ENCODE measurements around the gene ISCA2.

Gene ISCA2

DNA sequence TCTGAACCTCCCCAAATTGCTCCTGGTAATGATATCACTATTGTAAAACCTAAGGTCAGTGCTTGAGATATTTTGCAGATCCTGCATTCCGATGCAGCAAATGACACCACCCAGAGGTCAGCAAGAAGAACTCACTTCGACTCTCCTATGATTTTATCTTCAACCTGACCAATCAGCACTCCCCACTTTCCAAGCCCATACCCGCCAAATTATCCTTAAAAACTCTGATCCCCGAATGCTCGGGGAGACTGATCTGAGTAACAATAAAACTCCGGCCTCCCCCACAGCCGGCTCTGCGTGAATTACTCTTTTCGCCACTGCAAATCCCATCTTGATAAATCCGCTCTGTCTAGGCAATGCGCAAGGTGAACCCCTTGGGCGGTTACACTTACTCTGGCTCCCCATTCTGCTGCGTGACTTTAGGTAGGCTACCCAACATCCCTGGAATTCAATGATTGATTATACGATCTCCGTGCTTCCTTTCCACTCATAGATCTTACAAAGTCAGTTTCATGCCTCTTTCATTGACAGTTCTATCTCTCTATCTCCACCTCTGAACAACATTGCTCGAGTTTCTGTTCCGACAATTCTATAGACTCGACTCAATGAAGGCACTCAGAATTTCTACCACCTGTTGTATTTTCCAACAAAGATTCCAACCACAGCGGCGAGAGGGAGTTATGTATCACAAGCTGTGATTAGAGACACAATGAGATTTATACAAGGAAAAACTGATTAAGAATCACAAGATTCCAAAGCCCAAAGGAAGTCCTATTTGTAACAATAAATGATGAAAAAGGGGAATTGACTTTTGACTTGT, 1.4 kb upstream of the ISCA2 start:
- in situ Hi-C loops (cut with MboI; ENCODE audit: low sequenced_read_pairs): no loop called here
- DNase-seq (ENCODE audit: low spot score in 2 of 2): peak; percentile 48 to 70
- H3K4me3 ChIP-seq: peak overlapping the region; percentile 94
- H3K27me3 ChIP-seq (ENCODE audit: low read depth): no peaks in the 10 kb centered on the region
- no peaks in the 10 kb centered on the region for H3K9me3 ChIP-seq
- H3K4me1 ChIP-seq: peaks cover 4% of the 10 kb centered on the region
- H3K36me3 ChIP-seq (replicated peaks): peaks cover 8% of the 10 kb centered on the region

DNA sequence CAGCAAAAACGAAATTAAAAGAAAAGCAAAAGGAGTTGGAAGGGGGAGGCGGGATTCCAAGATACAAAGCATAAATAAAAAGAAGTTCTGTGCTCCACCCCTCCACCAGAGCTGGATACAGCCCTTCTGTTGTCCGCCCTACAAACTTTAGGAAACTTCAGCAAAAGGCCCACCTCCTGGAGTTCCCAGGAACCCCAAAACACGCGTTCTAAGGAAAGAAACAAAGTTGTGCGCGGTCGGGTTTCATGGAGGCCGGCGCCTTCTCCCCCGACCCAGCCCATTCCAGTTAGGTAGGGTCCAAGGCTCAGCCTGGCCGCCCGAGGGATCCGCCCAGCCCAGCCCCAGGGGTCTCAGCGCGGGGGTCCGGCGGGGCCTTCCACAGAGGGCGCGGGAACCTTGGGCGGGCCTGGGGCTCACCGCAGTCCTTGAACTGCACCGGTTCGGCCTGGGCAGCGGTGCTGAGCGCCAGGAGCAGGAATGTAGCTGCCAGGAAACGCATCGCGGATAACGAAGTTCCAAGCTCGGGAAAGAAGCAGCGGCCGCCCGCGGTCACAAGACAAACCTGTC, 706 bp upstream of the ISCA2 start, which contains the start of gene NPC2:
Gene NPC2, minus strand, starts transcription at position 530 of the 567 bp plus-strand sequence. Its CDS starts 31 bp downstream, at position 499.
- in situ Hi-C loops (cut with MboI; ENCODE audit: low sequenced_read_pairs): no loop called here
- Histone ChIP-seq H3K4me3 (peak within 1 kb of the TSS; percentile 94), H3K9me3 (no peaks in the 10 kb centered on the region), H3K27me3 (ENCODE audit: low read depth) (no peaks in the 10 kb centered on the region), H3K36me3 (replicated peaks) (peaks cover 8% of the 10 kb centered on the region), H3K4me1 (peaks cover 4% of the 10 kb centered on the region)
- DNase-seq (ENCODE audit: low spot score in 2 of 2): no peak

- Histone ChIP-seq H3K4me3 (no peak overlapping the region), H3K9me3 (no peaks in the 10 kb centered on the region), H3K4me1 (peaks cover 4% of the 10 kb centered on the region), H3K27me3 (ENCODE audit: low read depth) (no peaks in the 10 kb centered on the region), H3K36me3 (replicated peaks) (peaks cover 8% of the 10 kb centered on the region)
- in situ Hi-C loops (cut with MboI; ENCODE audit: low sequenced_read_pairs): no loop called here
- no peak for DNase-seq (ENCODE audit: low spot score in 2 of 2)
Observed at GRCh38 chr14:74495356-74495755, 1.8 kb downstream of the ISCA2 start.

DNA sequence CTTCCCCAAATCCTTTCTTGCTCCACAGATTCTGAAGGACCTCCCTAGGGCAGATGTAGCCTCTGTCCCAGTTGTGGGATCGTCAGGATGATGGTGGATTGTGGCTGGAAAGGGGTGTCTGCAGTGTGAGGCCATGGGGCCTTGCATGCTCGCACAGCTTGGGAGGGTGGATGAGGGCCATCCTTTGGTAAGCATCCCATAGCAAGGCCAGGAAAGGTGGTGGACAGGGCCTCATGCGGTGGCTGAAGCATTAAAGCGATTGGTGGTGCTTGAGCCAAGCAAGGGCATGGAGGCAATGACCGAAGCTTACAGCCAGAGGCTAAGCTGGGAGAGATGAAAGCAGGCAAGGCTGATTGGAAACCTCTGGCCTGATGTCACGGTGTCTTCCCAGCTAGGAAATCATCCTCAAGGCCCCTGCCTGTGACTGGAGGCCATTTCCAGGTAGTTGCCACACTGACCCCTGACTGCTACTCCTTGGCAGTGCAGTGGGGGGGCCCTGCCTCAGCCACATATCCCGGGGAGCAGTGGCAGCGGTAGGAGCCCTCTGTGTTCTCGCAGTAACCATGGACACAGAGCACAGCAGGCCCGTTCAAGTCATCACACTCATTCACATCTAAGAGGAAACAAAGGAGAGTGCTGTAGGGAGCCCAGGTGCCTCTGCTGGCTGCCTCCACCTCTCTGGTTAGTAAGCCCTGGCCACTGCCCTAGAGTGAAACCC, 7.0 kb downstream of the ISCA2 start:
- DNase-seq (ENCODE audit: low spot score in 2 of 2): no peak
- Histone ChIP-seq H3K4me3 (no peak overlapping the region), H3K36me3 (replicated peaks) (no peaks in the 10 kb centered on the region; the same call in none of the 2 replicates), H3K27me3 (ENCODE audit: low read depth) (no peaks in the 10 kb centered on the region), H3K9me3 (no peaks in the 10 kb centered on the region), H3K4me1 (no peaks in the 10 kb centered on the region; the same call in 1 of the 2 replicates)
- in situ Hi-C loops (cut with MboI; ENCODE audit: low sequenced_read_pairs): no loop called here

- in situ Hi-C loops (cut with MboI; ENCODE audit: low sequenced_read_pairs): no loop called here
- DNase-seq (ENCODE audit: low spot score in 2 of 2): peak; percentile 59 to 79
- no peak overlapping the region for H3K4me3 ChIP-seq
Observed at GRCh38 chr14:74501135-74501614, 7.6 kb downstream of the ISCA2 start.

DNA sequence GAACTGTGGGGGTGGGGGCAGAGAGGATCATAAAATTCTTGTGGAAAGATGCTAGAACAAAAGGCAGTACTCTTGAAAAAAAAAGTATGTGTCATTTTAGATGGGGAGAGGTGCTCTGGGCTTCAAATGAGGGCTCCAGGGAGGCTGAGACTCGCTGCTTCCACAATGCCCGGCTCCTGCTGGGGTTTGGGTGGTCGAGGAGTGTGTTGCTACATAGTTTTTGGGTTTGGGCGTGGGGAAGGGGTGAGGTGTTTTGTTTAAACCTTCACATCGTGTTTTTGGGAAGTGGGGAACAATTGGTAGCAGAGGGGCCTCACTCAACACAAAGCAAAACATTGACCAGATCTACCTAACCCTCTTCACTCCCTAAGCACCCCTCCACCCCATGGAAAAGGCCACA, 8.1 kb downstream of the ISCA2 start:
- in situ Hi-C loops (cut with MboI; ENCODE audit: low sequenced_read_pairs): no loop called here

More at GRCh38 chr14:74501135-74501614, 7.6 kb downstream of the ISCA2 start:
- Histone ChIP-seq H3K36me3 (replicated peaks) (no peaks in the 10 kb centered on the region; the same call in 1 of the 2 replicates), H3K9me3 (no peaks in the 10 kb centered on the region), H3K4me1 (no peaks in the 10 kb centered on the region; the same call in 1 of the 2 replicates), H3K27me3 (ENCODE audit: low read depth) (no peaks in the 10 kb centered on the region)

DNA sequence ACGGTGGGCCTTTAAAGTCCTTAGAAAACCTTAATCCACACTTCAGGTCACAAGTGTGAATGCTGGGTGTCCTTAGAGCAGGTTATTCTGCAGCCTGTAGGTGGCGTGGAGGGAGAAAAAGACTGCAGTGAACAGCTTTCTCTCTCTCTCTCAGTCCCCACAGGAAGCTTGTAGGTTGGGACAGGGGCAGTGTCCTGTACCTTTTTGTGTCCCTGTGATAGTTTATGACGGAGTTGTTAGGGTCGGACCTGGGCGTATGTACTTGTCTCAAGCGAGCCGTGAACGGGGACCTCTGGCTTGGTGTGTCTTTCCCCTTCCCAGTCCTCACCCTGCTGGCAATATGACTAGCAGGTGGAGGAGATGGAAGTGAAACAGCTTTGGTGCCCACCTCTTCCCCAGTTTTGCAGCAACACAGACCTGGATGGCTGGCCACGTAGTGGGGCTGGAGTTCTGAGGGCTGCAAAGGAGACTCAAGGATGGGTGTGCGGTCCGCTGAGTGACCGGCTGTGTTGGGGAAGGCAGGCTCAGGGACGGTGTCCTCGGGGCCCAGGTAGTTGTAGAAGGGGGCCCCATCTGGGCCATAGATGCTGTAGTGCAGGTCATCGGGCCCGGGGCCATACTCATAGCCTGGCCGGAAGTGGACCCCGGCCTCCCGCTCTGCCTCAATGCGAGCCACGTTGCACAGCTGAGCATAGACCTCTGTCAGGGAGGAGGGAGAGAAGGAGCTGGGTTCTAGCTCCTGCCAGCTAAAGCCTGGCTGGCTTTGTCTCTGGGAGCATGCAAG, 8.9 kb downstream of the ISCA2 start:
- no peaks in the 10 kb centered on the region for H3K27me3 ChIP-seq (ENCODE audit: low read depth)
- peak; percentile 32 to 68 for DNase-seq (ENCODE audit: low spot score in 2 of 2)
- H3K4me1 ChIP-seq: no peaks in the 10 kb centered on the region; the same call in none of the 2 replicates
- in situ Hi-C loops (cut with MboI; ENCODE audit: low sequenced_read_pairs): no loop called here
- H3K9me3 ChIP-seq: no peaks in the 10 kb centered on the region
- no peak overlapping the region for H3K4me3 ChIP-seq
- H3K36me3 ChIP-seq (replicated peaks): no peaks in the 10 kb centered on the region; the same call in 1 of the 2 replicates

More for the DNA sequence above, 8.1 kb downstream of the ISCA2 start:
- no peaks in the 10 kb centered on the region; the same call in 1 of the 2 replicates for H3K36me3 ChIP-seq (replicated peaks)
- no peak for DNase-seq (ENCODE audit: low spot score in 2 of 2)
- H3K4me1 ChIP-seq: no peaks in the 10 kb centered on the region; the same call in 1 of the 2 replicates
- H3K4me3 ChIP-seq: no peak overlapping the region
- no peaks in the 10 kb centered on the region for H3K9me3 ChIP-seq
- H3K27me3 ChIP-seq (ENCODE audit: low read depth): no peaks in the 10 kb centered on the region

DNA sequence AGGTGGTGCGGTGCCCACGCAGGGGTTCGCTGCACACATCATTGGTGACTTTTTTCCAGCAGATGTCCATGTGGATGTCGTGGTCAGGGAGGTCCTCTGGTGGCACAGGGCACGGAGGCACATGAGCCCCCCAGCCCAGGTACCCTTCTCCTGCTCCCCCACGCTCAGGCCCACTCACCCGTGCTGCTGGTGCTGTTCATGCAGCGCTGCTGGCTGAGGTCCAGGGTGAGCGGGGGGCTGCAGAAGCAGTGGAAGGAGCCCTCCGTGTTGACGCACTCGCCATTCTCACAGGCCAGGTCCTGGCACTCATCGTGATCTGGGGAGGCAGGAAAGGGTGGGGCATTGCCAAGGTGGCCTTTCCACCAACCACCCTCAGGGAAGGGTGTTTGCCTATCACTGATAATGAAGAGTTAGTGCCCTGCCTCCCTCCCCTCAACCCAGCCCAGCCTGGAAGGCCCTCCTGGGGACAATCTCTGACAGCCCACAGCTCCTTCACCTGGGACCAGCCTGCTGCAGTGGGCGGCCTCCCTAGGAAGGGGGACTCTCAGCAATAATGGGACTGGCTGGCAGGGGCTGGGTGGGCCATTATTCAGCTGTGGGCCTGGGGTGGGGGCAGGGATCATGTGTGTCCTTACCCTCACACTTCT, 9.8 kb downstream of the ISCA2 start:
- H3K4me3 ChIP-seq: no peak overlapping the region
- no peaks in the 10 kb centered on the region for H3K9me3 ChIP-seq
- DNase-seq (ENCODE audit: low spot score in 2 of 2): no peak
- H3K36me3 ChIP-seq (replicated peaks): no peaks in the 10 kb centered on the region; the same call in 1 of the 2 replicates
- H3K4me1 ChIP-seq: no peaks in the 10 kb centered on the region; the same call in none of the 2 replicates
- in situ Hi-C loops (cut with MboI; ENCODE audit: low sequenced_read_pairs): no loop called here
- H3K27me3 ChIP-seq (ENCODE audit: low read depth): no peaks in the 10 kb centered on the region

DNA sequence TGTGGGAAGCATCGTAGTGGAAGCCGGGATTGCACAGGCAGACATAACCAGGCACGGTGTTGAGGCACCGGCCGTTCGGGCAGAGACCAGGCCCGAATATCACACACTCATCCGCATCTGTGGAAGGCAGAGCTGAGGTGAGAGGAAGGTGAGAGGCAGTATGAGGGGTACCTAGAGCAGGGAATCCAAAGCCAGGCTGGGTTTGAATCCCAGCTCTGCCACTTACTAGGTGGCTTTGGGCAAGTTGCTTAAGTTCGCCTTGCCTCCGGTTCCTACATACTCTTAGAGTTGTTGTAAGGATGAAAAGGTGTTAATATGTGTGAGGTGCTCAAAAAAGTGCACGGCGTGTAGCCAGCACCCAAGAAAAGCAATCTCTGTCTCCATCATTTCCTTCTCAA, 10.4 kb downstream of the ISCA2 start:
- Histone ChIP-seq H3K36me3 (replicated peaks) (no peaks in the 10 kb centered on the region), H3K4me3 (no peak overlapping the region), H3K27me3 (ENCODE audit: low read depth) (no peaks in the 10 kb centered on the region), H3K4me1 (no peaks in the 10 kb centered on the region; the same call in none of the 2 replicates), H3K9me3 (no peaks in the 10 kb centered on the region)
- in situ Hi-C loops (cut with MboI; ENCODE audit: low sequenced_read_pairs): no loop called here
- DNase-seq (ENCODE audit: low spot score in 2 of 2): no peak

GRCh38 chr14:74504412-74504811, 10.8 kb downstream of the ISCA2 start:
- Histone ChIP-seq H3K4me1 (no peaks in the 10 kb centered on the region; the same call in none of the 2 replicates), H3K4me3 (no peak overlapping the region), H3K27me3 (ENCODE audit: low read depth) (no peaks in the 10 kb centered on the region), H3K9me3 (no peaks in the 10 kb centered on the region), H3K36me3 (replicated peaks) (no peaks in the 10 kb centered on the region)
- in situ Hi-C loops (cut with MboI; ENCODE audit: low sequenced_read_pairs): no loop called here
- DNase-seq (ENCODE audit: low spot score in 2 of 2): no peak

DNA sequence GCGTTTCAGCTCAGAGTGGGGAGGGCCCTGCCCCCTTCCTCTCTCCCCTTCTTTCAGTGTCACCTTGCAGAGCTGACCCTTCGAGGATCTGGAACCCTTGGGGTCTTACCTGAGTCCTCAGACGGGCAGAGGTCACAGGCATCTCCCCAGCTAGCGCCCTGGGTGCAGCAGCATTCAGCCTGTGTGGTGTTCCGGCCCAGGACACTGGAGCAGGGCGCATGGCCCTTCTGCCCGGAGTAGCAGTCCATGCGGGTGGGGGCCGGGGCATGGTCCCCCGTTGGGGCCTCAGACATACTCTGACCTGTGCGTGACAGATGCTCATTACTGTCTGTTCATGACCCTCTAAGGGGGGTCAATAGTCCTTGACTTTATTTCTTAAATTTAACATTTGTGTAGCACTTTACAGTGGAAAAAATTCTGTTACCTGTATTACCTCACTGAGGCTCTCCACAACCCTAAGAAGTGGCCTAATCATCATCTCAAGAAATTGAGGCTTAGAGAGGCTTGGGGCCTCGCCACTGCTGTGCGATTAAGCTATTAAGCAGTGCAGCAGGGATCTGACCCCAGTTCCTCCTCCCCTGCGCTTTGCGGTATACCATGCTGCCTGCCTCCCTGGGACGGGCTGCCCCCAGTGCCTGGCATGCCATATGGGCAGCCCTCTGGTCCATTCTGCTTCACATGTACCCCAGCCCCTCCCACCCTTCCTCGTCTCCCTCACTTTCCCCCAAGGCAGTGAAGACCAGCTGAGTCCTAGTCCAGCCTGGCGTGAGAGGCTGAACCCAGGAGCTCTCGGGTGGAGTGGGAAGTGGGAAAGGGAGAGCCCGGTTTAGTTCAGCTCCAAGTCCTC, 11.5 kb downstream of the ISCA2 start:
- no peak for DNase-seq (ENCODE audit: low spot score in 2 of 2)
- Histone ChIP-seq H3K27me3 (ENCODE audit: low read depth) (no peaks in the 10 kb centered on the region), H3K9me3 (no peaks in the 10 kb centered on the region), H3K4me3 (no peak overlapping the region), H3K4me1 (no peaks in the 10 kb centered on the region; the same call in none of the 2 replicates), H3K36me3 (replicated peaks) (no peaks in the 10 kb centered on the region)
- in situ Hi-C loops (cut with MboI; ENCODE audit: low sequenced_read_pairs): no loop called here

- H3K9me3 ChIP-seq: no peaks in the 10 kb centered on the region
- H3K27me3 ChIP-seq (ENCODE audit: low read depth): no peaks in the 10 kb centered on the region
- H3K4me1 ChIP-seq: no peaks in the 10 kb centered on the region; the same call in none of the 2 replicates
- no peak overlapping the region for H3K4me3 ChIP-seq
- no peak for DNase-seq (ENCODE audit: low spot score in 2 of 2)
- in situ Hi-C loops (cut with MboI; ENCODE audit: low sequenced_read_pairs): no loop called here
- H3K36me3 ChIP-seq (replicated peaks): no peaks in the 10 kb centered on the region
Observed at GRCh38 chr14:74505831-74506230, 12.3 kb downstream of the ISCA2 start.

Data from HAP-1 (cell line).